GM19193 (cell line): ENCODE data around the gene CRTC2.

ENCODE experiments used
- POLR2A ChIP-seq: IDR thresholded peaks from 4 replicates; pipeline ENCODE4 v1.6.1; 2011; ENCODE audit not compliant: insufficient read depth, insufficient read length; ENCODE audit errors: extremely low read depth

The CRTC2 gene

DNA sequence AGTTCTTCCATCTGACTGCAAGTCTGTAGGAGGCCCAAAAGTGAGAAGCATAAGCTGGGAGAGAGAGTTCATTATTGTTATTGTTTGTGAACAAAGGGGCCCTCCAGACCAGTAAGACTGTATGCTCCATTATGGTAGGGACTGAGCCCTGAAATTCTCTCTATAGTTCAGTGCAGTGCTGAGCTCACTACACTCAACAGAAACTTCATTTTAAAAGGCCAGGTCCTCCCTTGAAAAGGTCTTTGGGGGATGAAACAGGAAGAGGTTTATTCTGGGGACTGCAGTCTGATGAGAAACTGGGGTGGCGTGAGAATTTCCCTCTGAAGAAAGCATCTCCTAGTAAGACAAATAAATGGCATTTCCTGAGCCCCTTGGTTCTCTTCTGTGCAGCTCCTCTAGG is 30.2 kb downstream of the CRTC2 start:
- TF ChIP-seq POLR2A, result no peak

DNA sequence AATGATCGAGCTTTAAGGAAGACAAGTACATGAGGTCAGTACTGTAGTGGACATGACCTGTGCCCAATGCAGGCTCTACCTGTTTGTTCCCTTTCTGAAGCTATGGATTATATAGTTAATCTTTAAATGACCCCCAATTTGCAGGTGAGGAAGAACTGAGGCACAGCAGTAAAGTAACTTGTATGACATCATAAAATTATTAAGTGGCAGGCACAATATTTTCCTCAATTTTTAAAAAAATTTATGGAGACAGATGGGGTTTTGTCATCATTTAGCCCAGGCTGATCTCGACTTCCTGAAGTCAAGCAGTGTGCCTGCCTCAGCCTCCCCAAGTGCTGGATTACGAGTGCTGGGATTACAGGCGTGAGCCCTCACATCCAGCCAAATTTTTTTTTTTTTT is 32.0 kb downstream of the CRTC2 start:
- no peak for TF ChIP-seq POLR2A

DNA sequence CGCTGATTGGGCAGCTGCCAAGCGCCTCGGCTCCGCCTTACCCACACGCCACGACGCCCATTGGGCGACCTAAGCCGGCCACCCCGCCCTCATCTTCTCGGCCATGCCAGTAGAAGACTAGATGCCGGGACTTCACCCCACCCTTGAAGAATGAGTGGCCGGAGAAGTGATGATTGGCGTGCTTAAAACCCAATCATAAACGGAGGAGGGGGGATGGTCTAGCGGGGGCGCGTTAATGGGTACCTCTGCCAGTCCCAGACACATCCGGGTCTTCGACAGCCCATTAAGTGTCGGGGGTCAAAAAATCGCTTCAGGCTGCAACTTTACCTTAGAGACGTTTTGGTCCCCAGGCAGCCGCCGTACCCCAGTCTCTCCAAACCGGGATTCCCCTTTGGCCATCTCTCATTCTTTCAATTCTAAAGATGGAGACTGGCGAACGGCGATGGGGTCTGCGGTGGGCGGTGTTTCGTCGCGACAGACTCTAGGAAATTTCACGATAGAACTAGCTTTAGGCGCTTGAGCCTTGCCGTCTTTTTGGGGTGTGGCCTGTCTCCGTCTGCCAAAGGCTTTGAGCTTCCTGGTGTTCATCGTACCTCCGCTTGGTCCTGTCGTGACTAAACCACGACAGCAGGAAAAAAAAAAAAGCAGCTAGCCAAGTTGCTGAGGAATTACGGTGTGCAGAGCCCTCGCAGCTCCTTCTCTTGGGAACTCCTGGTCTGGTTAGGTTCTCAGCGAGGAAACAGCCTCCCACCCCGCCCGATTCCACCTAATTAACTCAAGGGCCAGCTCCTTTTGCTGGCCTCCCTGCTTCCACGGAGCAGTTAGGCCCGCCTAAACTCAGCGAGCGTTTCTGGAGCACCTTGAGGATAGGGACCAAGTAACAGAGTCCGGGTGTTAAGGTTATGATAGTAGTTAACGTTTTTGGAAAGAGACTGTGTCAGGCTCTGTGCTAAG is 35.2 kb downstream of the CRTC2 start, which contains the start of gene GATAD2B:
TSS of gene GATAD2B (minus strand) at position 1 of the 954 bp plus-strand sequence. CDS start 94,625 bp downstream, outside the sequence.
- peak; percentile 88 for TF ChIP-seq POLR2A

DNA sequence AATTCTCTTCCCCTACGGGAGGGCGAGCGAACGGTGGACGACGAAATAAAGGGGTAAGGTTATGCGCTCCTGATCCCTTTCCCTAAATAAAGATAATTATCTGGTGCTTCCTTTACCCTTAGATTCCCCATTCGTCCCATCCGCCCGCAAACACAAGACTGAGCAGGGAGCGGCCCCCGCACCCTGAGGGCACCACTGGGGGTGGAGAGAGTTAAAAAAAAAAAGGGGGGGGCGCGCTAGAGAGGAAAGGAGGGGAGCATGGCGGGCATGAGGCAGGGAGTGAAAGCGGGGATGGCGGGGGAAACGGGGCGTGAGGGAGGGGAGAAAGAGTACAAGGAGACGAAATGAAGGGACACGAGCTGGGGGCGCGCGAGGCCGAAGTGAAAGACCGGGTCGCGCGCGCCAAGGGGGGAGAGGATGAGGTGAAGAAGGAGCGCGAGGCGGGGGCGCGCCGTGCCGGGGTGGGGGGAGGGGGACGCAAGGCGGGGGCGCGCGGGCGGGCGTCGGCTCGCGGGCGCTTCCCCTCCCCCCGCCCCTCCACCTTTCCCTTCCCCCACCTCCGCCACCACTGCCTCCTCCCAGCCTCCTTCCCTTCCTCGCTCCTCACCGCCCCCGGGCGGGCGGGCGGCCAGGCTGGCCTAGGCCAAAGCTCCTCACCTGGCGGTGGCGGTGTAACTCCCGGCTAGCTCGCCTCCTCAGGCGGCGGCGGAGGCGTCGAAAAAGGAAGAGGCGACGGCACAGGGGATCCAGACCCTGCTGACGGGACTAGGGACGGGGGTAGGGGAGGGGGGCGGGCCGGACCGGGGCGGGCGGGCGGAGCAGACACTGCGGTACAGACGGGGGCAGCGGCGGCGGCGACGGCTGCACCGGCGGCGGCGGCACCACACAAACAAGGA is 36.1 kb downstream of the CRTC2 start:
- TF ChIP-seq POLR2A, result no peak

- TF ChIP-seq POLR2A, result no peak
Observed at GRCh38 chr1:153921803-153922075, 36.7 kb downstream of the CRTC2 start.

- TF ChIP-seq POLR2A, result no peak
Observed at GRCh38 chr1:153921080-153921802, 37.2 kb downstream of the CRTC2 start.

GRCh38 chr1:153919876-153920852 is 38.2 kb downstream of the CRTC2 start:
- TF ChIP-seq POLR2A, result no peak

DNA sequence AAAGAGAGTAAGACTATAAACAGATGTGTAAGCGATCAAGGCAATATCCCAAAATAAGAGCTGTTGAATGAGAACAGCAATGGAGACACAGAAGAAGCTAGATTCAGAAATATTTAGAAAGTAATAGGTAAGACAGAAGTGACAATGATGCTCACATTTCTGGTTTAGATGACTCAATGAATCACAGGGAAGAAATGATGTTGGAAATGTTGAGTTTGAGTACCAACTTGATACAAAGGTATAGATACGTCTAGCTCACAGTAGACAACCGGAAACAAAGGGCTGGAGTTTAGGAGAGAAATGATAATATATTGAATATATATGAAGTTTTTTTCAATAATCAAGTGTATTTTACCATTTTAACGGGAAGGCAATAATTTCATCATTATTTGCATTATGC is 42.1 kb downstream of the CRTC2 start:
- TF ChIP-seq POLR2A, result no peak

- no peak for TF ChIP-seq POLR2A
Observed at GRCh38 chr1:153912349-153912748, 46.1 kb downstream of the CRTC2 start.

GRCh38 chr1:153908071-153908470 is 50.3 kb downstream of the CRTC2 start:
- TF ChIP-seq POLR2A, result no peak

DNA sequence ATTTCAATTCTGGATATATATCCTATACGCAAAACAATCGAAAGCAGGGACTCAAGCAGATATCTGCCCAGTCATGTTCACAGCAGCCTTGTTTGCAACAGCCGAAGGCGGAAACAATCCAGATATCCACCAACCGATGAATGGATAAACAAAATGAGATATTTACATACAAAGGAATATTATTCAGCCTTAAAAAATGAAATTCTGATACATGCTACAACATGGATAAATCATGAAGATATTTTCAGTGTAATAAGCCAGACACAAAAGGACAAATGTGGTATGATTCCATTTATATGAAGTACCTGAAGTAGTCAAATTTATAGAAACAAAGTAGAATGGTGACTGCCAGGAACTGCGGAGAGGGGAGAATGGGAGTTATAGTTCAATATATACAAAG is 51.3 kb downstream of the CRTC2 start:
- no peak for TF ChIP-seq POLR2A

- no peak for TF ChIP-seq POLR2A
Observed at GRCh38 chr1:153906396-153906795, 52.0 kb downstream of the CRTC2 start.

GRCh38 chr1:153903841-153904455 is 54.5 kb downstream of the CRTC2 start:
- TF ChIP-seq POLR2A, result no peak
